GM21515 (cell line): ENCODE data around the gene BACH1.

Source experiments
- ATAC-seq: cut with Tn5 transposase; IDR thresholded peaks from one replicate; pipeline ENCODE4 v1.9.1; 2021; ENCODE audit not compliant: unreplicated experiment

The BACH1 gene

DNA sequence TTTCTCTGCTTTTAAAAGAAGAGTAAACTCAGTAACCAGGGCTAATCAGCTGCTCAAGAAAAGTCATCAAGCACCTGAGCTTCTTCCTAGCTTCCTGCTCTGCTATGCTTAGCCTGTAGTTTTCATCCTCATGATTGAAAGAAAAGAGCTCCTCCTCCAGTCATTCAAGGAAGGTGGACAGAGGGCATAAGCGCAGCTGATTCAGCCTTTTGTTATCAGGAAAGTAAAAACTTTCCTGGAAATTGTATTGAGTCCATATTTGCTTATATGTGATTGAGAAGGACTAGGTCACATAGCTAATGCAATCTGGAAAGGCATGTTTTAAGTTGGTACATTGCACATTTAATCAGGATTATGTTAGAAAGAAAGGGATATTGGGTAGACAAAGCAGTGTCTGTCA is 8.5 kb upstream of the BACH1 start:
- ATAC-seq = no peak

- ATAC-seq = peak; percentile 64
These were observed 5.2 kb upstream of the BACH1 start for GRCh38 chr21:29293495-29293894.

GRCh38 chr21:29295066-29295650 is 3.6 kb upstream of the BACH1 start:
- ATAC-seq = no peak

GRCh38 chr21:29296446-29296845 is 2.3 kb upstream of the BACH1 start:
- ATAC-seq = no peak

DNA sequence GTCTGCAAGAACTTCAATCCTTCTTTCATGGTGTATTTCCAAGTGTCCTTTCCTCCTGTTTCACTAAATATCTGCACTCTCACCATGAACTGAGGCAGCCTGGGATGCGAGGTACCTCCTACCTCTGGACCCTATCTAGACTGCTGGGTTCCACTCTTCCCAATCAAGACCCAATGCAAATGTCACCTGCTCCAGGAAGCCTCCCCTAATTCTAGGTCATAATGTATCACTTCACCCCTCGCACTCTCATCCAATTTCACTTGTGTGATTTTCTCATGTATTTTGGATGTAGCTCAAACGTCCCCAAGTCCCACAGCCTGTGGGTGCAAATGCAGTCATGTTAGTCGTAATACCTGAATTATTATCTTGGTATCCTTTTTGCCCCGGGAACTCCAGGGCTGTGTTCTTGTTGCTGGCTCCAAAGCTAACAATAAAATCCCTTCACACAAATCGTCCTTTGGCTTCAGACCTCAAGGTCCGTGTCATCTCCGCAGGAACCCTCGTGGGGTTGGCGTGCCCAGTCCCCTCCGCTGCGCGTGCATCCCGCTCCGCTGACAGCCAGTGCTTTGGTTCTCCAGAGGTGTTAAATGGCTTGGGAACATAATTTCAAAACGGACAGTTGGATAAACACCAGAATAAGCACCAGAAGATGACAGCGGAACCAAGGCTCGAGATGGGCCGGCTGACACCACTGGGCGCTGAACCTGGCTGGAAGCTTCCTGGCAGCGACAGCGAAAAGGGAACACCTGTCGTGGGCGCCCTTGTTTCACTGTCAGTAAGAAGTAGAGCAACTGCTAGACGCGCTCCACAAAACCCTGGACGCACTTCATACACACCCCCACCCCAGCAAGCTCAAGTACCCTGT is 1.0 kb upstream of the BACH1 start:
- no peak for ATAC-seq

- peak; percentile 15 for ATAC-seq
These were observed 559 bp downstream of the BACH1 start for GRCh38 chr21:29299046-29299915.

DNA sequence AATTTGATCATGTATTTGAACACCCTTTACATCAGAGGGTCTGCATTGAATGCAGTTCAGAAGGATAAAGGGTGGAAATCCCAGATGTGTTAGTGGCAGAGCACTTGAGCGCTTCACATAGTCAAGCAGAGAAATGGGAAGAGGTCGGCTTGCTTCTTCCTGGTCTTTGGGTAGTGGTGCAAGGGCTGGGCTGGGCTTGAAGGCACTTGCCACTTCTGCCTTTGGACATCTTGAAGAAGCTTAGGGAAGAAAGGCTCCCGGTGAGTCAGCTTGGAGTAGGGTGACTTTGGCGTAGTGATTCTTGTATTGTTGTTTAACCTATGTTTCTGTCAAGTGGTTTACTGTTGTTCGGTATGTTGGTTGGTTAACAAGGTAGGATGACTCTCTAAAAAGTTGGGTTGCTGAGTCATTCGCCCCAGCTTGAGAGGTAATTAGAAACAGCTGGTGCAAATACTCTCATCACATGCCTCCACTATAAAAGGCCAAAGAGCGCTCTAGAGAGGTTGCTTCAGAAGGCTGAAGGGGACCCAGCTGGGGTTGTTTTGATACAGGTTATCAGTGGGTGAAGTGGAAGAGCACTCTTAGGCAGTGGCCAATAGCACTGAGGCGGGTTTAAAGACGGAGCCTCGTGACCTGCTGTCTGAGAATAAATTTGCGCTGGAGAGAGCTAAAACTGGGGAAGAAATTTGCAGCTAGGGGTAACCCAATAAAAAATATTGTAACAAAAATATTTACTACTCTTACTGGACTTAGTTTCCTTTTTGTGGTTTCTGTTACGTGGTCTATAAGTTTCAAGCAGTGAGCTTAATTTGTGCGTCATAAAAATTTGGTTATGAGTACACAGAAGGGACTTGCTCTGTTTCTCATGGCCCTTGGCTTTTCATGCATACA is 1.4 kb downstream of the BACH1 start:
- peak; percentile 67 for ATAC-seq

DNA sequence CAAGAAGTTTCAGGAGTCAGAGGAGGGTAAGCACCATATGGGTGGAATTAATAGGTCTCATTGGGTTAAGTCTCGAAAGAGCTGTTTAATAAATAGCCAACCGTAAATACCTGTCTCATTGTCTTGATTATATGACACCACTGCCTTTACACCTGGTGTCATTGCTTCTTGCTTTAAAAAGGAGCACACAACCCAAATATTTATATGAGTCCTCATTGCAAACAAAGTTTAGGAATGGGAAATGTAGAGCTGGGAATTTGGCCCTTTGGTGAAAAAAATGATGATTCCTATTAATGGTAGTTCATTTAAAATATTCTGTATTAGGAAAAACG is 2.1 kb downstream of the BACH1 start:
- ATAC-seq = no peak

- ATAC-seq = no peak
These were observed 3.0 kb downstream of the BACH1 start for GRCh38 chr21:29301691-29302090.

DNA sequence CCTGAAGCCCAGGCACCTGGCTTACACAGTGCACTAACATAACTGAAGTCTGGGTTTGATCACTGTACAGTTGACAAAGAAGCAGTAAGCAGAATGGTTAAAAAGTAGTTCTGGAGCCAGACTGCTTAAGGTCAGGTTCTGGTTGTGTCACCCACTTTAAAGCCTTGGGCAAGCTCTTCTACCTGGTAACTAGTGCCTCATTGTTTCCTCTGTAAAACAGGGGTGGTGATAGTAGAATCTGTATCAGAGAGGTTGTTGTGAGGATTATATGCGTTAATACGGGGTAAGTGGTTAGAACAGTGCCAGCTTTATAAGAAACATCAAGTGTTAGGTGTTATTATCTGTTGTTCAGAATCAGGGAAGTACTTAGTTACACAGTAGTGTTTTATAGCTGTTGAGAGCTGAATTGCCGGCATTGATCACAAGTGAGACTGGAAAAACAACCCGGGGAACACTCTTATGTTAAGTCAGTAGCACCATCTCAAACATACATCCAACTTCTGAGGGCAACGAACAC is 3.7 kb downstream of the BACH1 start:
- no peak for ATAC-seq

DNA sequence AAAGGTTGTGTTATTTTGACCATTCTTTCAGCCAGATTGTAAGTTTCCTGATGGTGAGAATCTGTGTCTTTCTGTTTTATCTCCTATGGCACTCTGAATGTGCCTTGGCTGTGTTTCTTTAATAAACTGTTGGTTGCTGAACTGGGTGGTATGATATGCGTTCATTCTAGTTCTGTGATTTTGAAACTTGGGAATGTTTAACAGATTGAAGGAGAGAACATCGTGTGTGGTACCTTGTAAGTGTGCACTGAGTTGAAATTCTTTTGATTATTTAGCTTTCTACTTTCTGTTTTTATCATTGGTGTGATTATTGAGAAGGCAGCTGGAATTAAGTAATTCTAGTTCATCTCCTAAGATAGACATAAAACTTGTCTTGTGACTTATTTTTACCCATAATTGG is 4.6 kb downstream of the BACH1 start:
- no peak for ATAC-seq

DNA sequence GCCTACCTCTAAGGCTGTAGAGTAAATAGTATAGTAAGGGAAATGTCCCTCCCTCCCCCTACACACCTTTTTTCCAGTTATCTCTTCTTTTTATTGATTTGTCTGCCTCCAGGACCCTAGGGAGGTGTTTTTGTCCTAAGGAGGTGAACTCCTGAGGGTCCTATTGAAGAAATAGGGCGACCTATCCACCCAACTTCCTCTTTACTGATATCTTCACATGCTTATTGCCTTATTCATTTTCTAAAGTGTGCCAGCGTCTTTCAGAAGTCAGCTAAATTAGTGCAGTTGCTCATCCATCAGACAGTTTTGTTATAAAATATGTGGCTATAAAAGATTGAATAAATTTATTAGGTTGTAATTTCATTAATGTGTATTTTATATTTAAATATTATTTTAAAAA is 5.9 kb downstream of the BACH1 start:
- ATAC-seq = no peak

- no peak for ATAC-seq
These were observed 6.3 kb downstream of the BACH1 start for GRCh38 chr21:29305068-29305467.

- ATAC-seq = no peak
These were observed 6.8 kb downstream of the BACH1 start for GRCh38 chr21:29305561-29305960.

DNA sequence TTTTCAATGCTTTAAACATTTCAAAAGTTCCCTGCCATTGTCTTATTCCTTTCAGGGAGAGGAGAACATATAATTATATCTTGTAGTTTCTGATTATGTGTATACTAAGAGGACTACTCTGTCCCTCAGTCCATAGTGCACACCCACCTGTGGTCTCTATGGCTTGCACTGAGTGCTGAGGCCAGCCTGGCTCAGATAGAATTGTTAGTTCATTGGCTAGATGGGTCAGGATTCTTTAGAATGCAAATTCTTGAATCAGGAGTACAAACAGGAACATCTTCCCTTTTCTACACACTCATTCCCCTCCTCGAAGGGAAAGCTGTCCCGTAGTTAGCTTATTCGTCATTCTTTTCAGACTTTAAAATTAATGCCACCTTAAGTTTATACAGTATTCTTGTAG is 8.2 kb downstream of the BACH1 start:
- peak; percentile 57 for ATAC-seq

- ATAC-seq = peak; percentile 4
These were observed 9.2 kb downstream of the BACH1 start for GRCh38 chr21:29307718-29308455.

DNA sequence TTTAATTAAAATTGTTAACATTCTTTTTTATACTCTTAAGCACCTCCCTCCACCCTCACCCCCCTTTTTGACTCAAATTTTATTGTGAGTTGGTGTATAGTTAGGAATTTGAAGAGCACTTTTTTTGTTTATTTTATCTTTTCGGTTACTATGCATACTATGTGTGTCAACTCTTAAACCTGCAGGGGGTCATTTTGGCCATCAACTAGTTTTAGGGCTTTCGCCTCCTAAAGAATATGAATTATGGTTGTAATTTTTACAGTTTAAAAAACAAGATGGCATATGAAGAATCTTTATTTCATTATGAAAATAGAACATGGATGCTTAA is 9.7 kb downstream of the BACH1 start:
- ATAC-seq = no peak

DNA sequence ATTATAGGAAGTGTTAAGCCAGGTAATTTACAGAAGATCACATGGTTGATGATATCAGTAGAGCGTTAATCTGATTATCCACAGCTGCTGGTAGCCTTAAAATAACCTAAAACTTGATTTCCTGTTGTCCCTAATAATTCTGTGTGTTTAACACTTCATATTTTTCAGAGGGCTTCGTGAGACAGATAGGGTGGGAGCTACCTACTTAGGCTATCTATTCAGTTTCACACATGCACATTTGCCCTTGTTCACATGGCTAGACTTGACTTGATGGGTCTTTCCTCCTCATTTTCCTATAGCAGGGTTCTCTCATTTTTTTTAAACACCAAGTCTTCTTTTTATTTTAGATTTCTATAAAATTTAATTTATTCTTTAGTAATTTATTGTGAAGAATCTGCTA is 11.0 kb downstream of the BACH1 start:
- no peak for ATAC-seq

DNA sequence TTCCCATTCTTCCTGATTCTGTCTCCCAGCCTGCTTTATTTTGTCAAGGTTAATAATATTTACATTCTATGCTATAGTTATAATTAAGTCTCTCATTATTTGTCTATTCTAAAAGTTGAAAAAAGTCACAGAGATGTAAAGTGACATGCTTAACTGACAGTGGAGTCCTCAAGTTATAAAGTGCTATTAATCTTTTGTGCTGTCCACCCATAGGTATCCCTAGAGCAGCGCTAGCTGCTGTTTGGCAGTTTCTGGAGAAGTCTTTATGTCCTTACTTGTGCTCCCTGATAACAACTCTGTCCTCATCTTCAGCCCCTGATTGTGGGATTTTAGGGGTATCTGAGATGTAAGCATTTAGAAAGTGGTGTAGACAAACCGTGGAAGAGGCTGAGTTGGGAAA is 13.1 kb downstream of the BACH1 start:
- no peak for ATAC-seq

- ATAC-seq = no peak
These were observed 14.3 kb downstream of the BACH1 start for GRCh38 chr21:29312981-29313380.
